Measurements from ENCODE around the gene KLHL3. TPM values are rescaled to one million over a fixed set of nuclear protein-coding genes. Genes with fewer than 3 reads are reported as not detected.
A peak's percentile ranks its signal among the peaks of the same experiment; 100 is the strongest.

Gene KLHL3
- total RNA-seq, 1 donor from 2014 or later, result 5.7 TPM

GRCh38 chr5:137752905-137753690 is 17.2 kb upstream of the KLHL3 start:
- Mint-ChIP-seq H3K9me3 (ENCODE audit: unreplicated experiment) (peaks cover 12% of the 10 kb centered on the region), H3K4me3 (ENCODE audit: unreplicated experiment) (peak overlapping the region; percentile 100), H3K27ac (ENCODE audit: unreplicated experiment) (peak overlapping the region; percentile 100), H3K36me3 (ENCODE audit: unreplicated experiment) (peaks cover 5% of the 10 kb centered on the region), H3K27me3 (ENCODE audit: unreplicated experiment) (peaks cover 8% of the 10 kb centered on the region), H3K4me1 (ENCODE audit: low read depth, unreplicated experiment) (peaks cover 8% of the 10 kb centered on the region)
- DNase-seq, result peak; percentile 59
- no peak for TF ChIP-seq CTCF (IDR thresholded peaks at IDR 0.05; ENCODE audit: partially characterized antibody, unreplicated experiment)

- peaks cover 12% of the 10 kb centered on the region for H3K9me3 Mint-ChIP-seq (ENCODE audit: unreplicated experiment)
- peak; percentile 62 for TF ChIP-seq CTCF (IDR thresholded peaks at IDR 0.05; ENCODE audit: partially characterized antibody, unreplicated experiment)
- DNase-seq, result no peak
- peaks cover 5% of the 10 kb centered on the region for H3K36me3 Mint-ChIP-seq (ENCODE audit: unreplicated experiment)
- H3K27me3 Mint-ChIP-seq (ENCODE audit: unreplicated experiment), result peaks cover 8% of the 10 kb centered on the region
- H3K4me1 Mint-ChIP-seq (ENCODE audit: low read depth, unreplicated experiment), result peaks cover 8% of the 10 kb centered on the region
- H3K27ac Mint-ChIP-seq (ENCODE audit: unreplicated experiment), result peak overlapping the region; percentile 44
- H3K4me3 Mint-ChIP-seq (ENCODE audit: unreplicated experiment), result peak overlapping the region; percentile 100
Measured at GRCh38 chr5:137751869-137752491, 16.1 kb upstream of the KLHL3 start.

- no peak overlapping the region for H3K27ac Mint-ChIP-seq (ENCODE audit: unreplicated experiment)
- peaks cover 8% of the 10 kb centered on the region for H3K4me1 Mint-ChIP-seq (ENCODE audit: low read depth, unreplicated experiment)
- no peak for DNase-seq
- H3K9me3 Mint-ChIP-seq (ENCODE audit: unreplicated experiment), result peaks cover 12% of the 10 kb centered on the region
- H3K4me3 Mint-ChIP-seq (ENCODE audit: unreplicated experiment), result peak overlapping the region; percentile 100
- peaks cover 8% of the 10 kb centered on the region for H3K27me3 Mint-ChIP-seq (ENCODE audit: unreplicated experiment)
- no peak for TF ChIP-seq CTCF (IDR thresholded peaks at IDR 0.05; ENCODE audit: partially characterized antibody, unreplicated experiment)
- peaks cover 5% of the 10 kb centered on the region for H3K36me3 Mint-ChIP-seq (ENCODE audit: unreplicated experiment)
Measured at GRCh38 chr5:137750436-137750835, 14.5 kb upstream of the KLHL3 start.

- Mint-ChIP-seq H3K36me3 (ENCODE audit: unreplicated experiment) (peaks cover 3% of the 10 kb centered on the region), H3K27ac (ENCODE audit: unreplicated experiment) (no peak overlapping the region), H3K9me3 (ENCODE audit: unreplicated experiment) (peaks cover 2% of the 10 kb centered on the region), H3K27me3 (ENCODE audit: unreplicated experiment) (peaks cover 2% of the 10 kb centered on the region), H3K4me1 (ENCODE audit: low read depth, unreplicated experiment) (peaks cover 8% of the 10 kb centered on the region), H3K4me3 (ENCODE audit: unreplicated experiment) (no peak overlapping the region)
- DNase-seq, result no peak
- TF ChIP-seq CTCF (IDR thresholded peaks at IDR 0.05; ENCODE audit: partially characterized antibody, unreplicated experiment), result no peak
Measured at GRCh38 chr5:137747848-137748247, 12.0 kb upstream of the KLHL3 start.

Data from glutamatergic neuron (in vitro differentiated cells).